ENCODE results near the gene SNAP91.

DNA sequence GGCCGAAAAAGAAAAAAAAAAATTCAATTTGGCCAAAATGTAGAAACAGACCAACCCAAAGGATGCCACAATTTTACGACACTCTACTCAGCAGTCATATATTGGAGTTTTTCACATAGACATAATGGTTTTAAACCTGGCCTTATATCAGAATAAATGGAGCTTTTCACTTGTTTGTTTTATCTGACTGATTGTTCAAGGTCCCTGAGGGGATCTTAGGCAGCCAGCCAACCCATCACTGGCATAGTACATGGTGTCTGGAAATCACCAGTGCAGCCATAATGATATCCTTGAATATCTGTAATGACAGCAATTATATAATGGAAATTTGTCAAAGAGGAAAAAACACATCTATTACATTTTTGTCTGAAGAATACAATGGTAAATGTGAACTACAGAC is 99.7 kb downstream of the SNAP91 start:
- TF ChIP-seq CTCF (IDR thresholded peaks at IDR 0.05) (no peak), POLR2A (IDR thresholded peaks at IDR 0.05) (no peak)
